ENCODE data around the gene RIPK4. TPM values are rescaled to one million over a fixed set of nuclear protein-coding genes. Genes with fewer than 3 reads are reported as not detected.

Gene RIPK4
- 34.0 and 35.5 TPM in 2 replicates for total RNA-seq

GRCh38 chr21:41766883-41767605 is at the start of gene RIPK4:
Gene RIPK4 (minus strand): TSS chr21:41767052. CDS start chr21:41767041, 11 bp downstream.
- FAIRE-seq (no peak), DNase-seq (ENCODE audit: low read depth) (peak; percentile 80)
- no peak for TF ChIP-seq CTCF (IDR thresholded peaks at IDR 0.05; ENCODE audit: insufficient read depth, low read length, severe bottlenecking)
- peak within 1 kb of the TSS; percentile 93 for H3K4me3 ChIP-seq (ENCODE audit: low read depth, low read length)
- peaks cover 3% of the 10 kb centered on the region for H3K36me3 ChIP-seq (ENCODE audit: control insufficient read depth, insufficient read depth, low read length)
- H3K27me3 ChIP-seq (ENCODE audit: control insufficient read depth, insufficient read depth, low read length) = no peaks in the 10 kb centered on the region

- DNase-seq (ENCODE audit: low read depth) (no peak), FAIRE-seq (no peak)
- Histone ChIP-seq H3K4me3 (ENCODE audit: low read depth, low read length) (no peak overlapping the region), H3K27me3 (ENCODE audit: control insufficient read depth, insufficient read depth, low read length) (no peaks in the 10 kb centered on the region), H3K36me3 (ENCODE audit: control insufficient read depth, insufficient read depth, low read length) (peaks cover 12% of the 10 kb centered on the region)
- TF ChIP-seq CTCF (IDR thresholded peaks at IDR 0.05; ENCODE audit: insufficient read depth, low read length, severe bottlenecking) = no peak
These were observed 49.1 kb upstream of the RIPK4 start for GRCh38 chr21:41815652-41816582.

- H3K27me3 ChIP-seq (ENCODE audit: control insufficient read depth, insufficient read depth, low read length) = no peaks in the 10 kb centered on the region
- H3K4me3 ChIP-seq (ENCODE audit: low read depth, low read length) = no peak overlapping the region
- no peak for TF ChIP-seq CTCF (IDR thresholded peaks at IDR 0.05; ENCODE audit: insufficient read depth, low read length, severe bottlenecking)
- H3K36me3 ChIP-seq (ENCODE audit: control insufficient read depth, insufficient read depth, low read length) = peaks cover 13% of the 10 kb centered on the region
- DNase-seq (ENCODE audit: low read depth) (no peak), FAIRE-seq (no peak)
These were observed 46.4 kb upstream of the RIPK4 start for GRCh38 chr21:41813226-41813625.

- H3K36me3 ChIP-seq (ENCODE audit: control insufficient read depth, insufficient read depth, low read length) = peaks cover 16% of the 10 kb centered on the region
- no peak for FAIRE-seq
- H3K27me3 ChIP-seq (ENCODE audit: control insufficient read depth, insufficient read depth, low read length) = no peaks in the 10 kb centered on the region
- no peak for DNase-seq (ENCODE audit: low read depth)
- no peak overlapping the region for H3K4me3 ChIP-seq (ENCODE audit: low read depth, low read length)
- no peak for TF ChIP-seq CTCF (IDR thresholded peaks at IDR 0.05; ENCODE audit: insufficient read depth, low read length, severe bottlenecking)
These were observed 45.8 kb upstream of the RIPK4 start for GRCh38 chr21:41812679-41813078.

- TF ChIP-seq CTCF (IDR thresholded peaks at IDR 0.05; ENCODE audit: insufficient read depth, low read length, severe bottlenecking) = no peak
- Histone ChIP-seq H3K4me3 (ENCODE audit: low read depth, low read length) (no peak overlapping the region), H3K36me3 (ENCODE audit: control insufficient read depth, insufficient read depth, low read length) (peaks cover 15% of the 10 kb centered on the region), H3K27me3 (ENCODE audit: control insufficient read depth, insufficient read depth, low read length) (no peaks in the 10 kb centered on the region)
- FAIRE-seq = no peak
- no peak for DNase-seq (ENCODE audit: low read depth)
These were observed 43.7 kb upstream of the RIPK4 start for GRCh38 chr21:41810597-41810932.
